Activated naive CD4-positive, alpha-beta T cell treated with anti-CD3 and anti-CD28 coated beads, Interleukin-2, amount 50 U/mL, for 72 hours (primary cell): ENCODE results near the gene C5orf24. TPM values are rescaled to one million over a fixed set of nuclear protein-coding genes. Genes with fewer than 3 reads are reported as not detected.
"Not testable (repeated sequence)": the region's sequence is repeated elsewhere in the genome, so short reads cannot be mapped to it uniquely, and the experiment has no call there.

Experiments
- ATAC-seq, 2 donors: fragments of 150-1000 bp; cut with Tn5 transposase; 2 replicates each; pipeline ENCODE4 v1.10.0; 2021; ENCODE audit warnings: mild to moderate bottlenecking in 2 of 2, moderate library complexity in 2 of 2
- DNase-seq, 2 donors: peaks; one replicate each; pipeline ENCODE4 v3.0.0; 2021 to 2022; ENCODE audit warnings: low spot score in 2 of 2
- H3K27ac Mint-ChIP-seq, 2 donors: one replicate each; pipeline ENCODE4 v1.8.0; 2022; ENCODE audit warnings: mild to moderate bottlenecking in 2 of 2, mixed read lengths in 2 of 2
- H3K36me3 Mint-ChIP-seq, 2 donors: one replicate each; pipeline ENCODE4 v1.8.0; 2022; ENCODE audit warnings: mixed read lengths in 2 of 2
- H3K9me3 Mint-ChIP-seq, 2 donors: one replicate each; pipeline ENCODE4 v1.8.0; 2022; ENCODE audit warnings: mixed read lengths in 2 of 2
- total RNA-seq, 2 donors: library from RNA; stranded (reverse); gene quantifications; one replicate each; pipeline ENCODE4 v1.2.3, GENCODE V29; 2022

The C5orf24 gene
- 10 to 100 TPM; 32.5 to 36.9 TPM for total RNA-seq

DNA sequence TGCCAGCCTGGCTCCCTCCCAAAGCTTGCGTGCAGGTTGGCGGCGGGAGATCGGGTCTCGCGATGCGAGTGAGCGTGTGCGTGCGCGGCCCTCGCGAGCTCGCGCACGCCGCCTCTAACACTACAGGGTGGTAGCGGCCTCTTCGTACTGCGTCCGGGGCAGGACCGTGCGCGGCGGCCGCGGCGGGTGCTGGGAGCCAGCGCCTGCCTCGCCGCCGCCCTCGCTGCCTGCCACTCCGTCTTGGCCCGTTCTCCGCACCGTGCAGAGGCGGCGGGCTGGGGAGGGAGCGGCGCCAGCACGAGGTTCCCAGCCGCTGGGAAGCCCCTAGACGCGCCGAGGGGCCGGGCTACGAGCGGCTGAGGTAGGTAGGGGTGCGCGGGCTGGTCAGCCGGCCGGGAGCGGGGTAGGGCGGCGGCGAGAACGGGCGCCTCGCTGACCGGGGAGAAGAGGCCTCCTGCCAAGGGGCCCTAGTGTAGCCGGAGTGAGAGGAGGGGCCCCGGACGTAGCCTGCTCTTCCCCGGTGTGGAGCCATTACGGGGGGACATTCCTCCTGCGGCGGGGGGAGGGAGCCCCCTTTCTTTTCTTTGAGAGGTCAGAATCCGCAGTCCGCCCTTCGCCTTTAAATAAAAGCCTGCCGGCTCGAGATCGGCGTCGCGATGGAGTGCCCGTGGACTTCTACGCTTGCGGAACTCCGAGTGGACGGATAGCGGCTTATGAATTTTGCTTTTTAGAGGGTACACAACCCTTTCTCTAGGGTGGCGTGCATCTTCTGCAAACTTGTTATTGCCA is at the start of gene C5orf24:
C5orf24 (plus strand) TSS at position 117 of the 789 bp plus-strand sequence. CDS start 8,933 bp downstream, outside the sequence.
- ATAC-seq, result peak; percentile 95 to 97
- H3K9me3 Mint-ChIP-seq, result no peaks in the 10 kb centered on the region
- peak; percentile 88 to 93 for DNase-seq
- H3K27ac Mint-ChIP-seq, result peak within 1 kb of the TSS; percentile 96
- H3K36me3 Mint-ChIP-seq, result peaks cover 10 to 26% of the 10 kb centered on the region in 2 donors

DNA sequence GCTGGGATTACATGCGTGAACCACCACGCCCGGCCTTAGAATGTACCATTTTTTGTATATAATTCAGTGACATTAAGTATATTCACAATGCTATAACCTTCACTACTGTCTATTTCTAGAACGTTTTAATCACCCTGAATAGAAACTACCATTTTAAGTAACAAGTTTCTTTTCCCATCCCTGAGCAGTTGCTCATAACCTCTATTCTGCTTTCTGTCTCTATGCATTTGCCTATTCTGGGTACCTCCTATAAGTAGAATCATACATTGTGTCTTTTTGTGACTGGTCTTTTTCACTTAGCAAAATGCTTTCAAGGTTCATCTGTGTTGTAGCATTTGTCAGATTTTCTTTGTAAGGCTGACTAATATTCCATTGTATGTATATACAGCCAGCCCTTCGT is 47.3 kb upstream of the C5orf24 start:
- peak; percentile 39 to 68 for ATAC-seq
- peaks cover 8 to 12% of the 10 kb centered on the region in 2 donors for H3K36me3 Mint-ChIP-seq
- no peak for DNase-seq
- no peak overlapping the region for H3K27ac Mint-ChIP-seq
- no peaks in the 10 kb centered on the region for H3K9me3 Mint-ChIP-seq

DNA sequence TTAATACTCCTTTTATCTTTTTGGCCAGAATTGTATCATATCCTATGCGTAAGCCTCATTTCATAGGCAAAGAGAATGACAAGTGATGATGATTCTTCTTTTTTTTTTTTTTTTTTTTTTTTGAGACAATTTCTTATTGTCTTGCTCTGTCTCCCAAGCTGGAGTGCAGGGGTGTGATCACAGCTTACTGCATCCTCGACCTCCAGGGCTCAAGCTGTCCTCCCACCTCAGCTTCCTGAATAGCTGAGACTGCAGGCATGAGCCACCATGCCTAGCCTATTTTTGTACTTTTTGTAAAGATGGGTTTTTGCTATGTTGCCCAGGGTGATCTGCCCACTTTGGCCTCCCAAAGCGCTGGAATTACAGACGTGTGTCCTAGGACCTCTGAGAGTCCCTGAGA is 41.9 kb upstream of the C5orf24 start:
- ATAC-seq, result no peak
- peak overlapping the region in 1 of 2 donors; percentile 2 for H3K27ac Mint-ChIP-seq
- no peaks in the 10 kb centered on the region for H3K9me3 Mint-ChIP-seq
- H3K36me3 Mint-ChIP-seq, result no peaks in the 10 kb centered on the region
- DNase-seq, result no peak

DNA sequence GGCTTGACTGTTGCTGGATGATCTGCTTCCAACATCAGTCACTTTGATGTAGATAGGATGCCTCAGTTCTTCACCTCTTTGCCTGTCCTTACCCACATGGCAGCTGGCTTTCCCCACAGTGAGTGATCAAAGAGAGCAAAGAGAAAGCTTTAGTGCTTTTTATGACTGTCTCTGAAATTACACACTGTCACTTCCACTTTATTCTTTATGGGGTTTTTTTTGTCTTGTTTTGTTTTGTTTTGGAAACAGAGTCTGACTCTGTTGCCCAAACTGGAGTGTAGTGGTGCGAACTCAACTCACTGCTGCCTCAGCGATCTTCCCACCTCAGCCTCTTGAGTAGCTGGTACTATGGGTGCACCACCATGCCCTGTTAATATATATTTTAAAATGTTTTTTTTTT is 32.4 kb upstream of the C5orf24 start:
- Mint-ChIP-seq H3K27ac (peak overlapping the region in 1 of 2 donors; percentile 92), H3K9me3 (no peaks in the 10 kb centered on the region), H3K36me3 (peaks cover 0 to 10% of the 10 kb centered on the region in 2 donors)
- DNase-seq (peak in 1 of 2 donors; percentile 20), ATAC-seq (peak; percentile 88 to 98)

DNA sequence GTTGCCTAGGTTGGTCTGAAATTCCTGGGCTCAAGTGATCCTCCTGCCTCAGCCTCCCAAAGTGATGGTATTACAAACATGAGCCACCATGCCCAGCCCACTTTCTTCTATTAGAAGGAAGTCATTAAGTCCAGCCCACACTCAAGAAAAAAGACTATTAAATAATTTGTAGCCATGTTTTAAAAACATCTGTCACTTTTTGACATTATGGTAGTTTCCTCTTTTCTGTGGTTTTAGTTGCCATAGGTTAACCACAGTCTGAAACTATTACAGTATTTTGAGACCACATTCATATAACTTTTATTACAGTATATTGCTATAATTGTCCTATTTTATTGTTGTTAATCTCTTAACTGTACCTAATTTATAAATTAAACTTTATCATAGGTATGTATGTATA is 31.9 kb upstream of the C5orf24 start:
- no peak for DNase-seq
- peaks cover 0 to 10% of the 10 kb centered on the region in 2 donors for H3K36me3 Mint-ChIP-seq
- ATAC-seq, result no peak
- H3K9me3 Mint-ChIP-seq, result no peaks in the 10 kb centered on the region
- H3K27ac Mint-ChIP-seq, result peak overlapping the region in 1 of 2 donors; percentile 62

DNA sequence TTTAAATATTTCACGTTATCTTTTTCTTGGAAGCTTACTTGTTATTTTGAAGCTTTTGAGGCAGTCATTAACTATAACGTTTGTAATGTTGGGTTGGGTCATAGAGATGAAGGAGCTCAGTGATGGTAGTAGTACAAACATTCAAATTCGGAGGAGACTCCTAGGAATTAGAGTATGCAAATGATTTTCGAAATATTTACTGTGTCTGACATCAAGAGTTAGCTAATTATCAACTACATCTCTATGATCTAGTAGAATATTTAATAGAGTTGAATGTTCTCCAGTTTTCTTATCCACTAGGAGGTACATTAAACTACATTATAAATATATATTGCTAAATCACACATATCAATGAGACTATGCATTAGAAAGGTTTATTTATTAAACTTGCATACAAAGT is 28.8 kb upstream of the C5orf24 start:
- DNase-seq (no peak), ATAC-seq (no peak)
- H3K36me3 Mint-ChIP-seq, result peaks cover 0 to 4% of the 10 kb centered on the region in 2 donors
- peak overlapping the region in 1 of 2 donors; percentile 24 for H3K27ac Mint-ChIP-seq
- no peaks in the 10 kb centered on the region for H3K9me3 Mint-ChIP-seq

DNA sequence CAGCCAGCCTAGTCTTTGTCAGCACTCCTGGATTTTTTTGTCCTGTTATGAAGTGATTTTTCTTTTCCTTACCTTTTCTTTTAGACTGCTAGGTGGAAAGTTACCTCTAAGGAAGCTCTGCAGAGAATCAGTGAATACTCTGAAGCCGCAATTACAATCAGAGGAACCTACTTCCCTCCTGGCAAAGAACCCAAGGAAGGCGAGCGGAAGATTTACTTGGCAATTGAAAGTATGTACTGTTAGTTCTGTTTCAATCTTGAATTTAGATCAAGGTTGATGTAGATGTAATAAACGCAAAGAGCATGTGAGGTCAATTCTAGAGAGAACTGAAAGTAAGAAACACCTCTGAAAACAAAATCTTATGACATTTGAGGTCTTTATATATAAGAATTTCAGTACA is 27.0 kb upstream of the C5orf24 start:
- Mint-ChIP-seq H3K9me3 (no peaks in the 10 kb centered on the region), H3K36me3 (peaks cover 0 to 4% of the 10 kb centered on the region in 2 donors), H3K27ac (no peak overlapping the region)
- ATAC-seq (no peak), DNase-seq (no peak)

DNA sequence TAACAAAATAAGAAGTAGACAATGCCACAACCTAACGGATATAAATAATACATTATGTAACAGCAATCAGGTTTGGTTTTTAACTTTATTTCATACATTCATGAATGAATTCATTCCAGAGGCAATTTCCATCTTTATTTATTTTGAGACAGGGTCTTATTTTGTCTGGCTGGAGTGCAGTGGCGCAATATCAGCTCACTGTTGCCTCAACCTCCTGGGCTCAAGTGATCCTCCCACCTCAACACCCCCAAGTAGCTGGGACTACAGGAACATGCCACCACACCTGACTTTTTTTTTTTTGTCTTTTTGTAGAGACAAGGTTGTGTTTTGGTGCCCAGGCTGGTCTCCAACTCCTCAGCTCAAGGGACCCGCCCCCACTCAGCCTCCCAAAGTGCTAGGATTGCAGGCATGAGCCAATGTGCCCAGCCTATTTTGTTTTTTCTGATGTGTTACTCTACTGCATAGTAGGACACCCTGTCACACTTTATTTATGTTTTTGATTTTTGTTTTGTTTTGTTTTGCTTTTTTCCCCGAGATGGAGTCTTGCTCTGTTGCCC is 26.3 kb upstream of the C5orf24 start:
- DNase-seq, result no peak
- no peak for ATAC-seq
- no peaks in the 10 kb centered on the region for H3K9me3 Mint-ChIP-seq
- H3K36me3 Mint-ChIP-seq, result peaks cover 0 to 2% of the 10 kb centered on the region in 2 donors
- H3K27ac Mint-ChIP-seq, result no peak overlapping the region

DNA sequence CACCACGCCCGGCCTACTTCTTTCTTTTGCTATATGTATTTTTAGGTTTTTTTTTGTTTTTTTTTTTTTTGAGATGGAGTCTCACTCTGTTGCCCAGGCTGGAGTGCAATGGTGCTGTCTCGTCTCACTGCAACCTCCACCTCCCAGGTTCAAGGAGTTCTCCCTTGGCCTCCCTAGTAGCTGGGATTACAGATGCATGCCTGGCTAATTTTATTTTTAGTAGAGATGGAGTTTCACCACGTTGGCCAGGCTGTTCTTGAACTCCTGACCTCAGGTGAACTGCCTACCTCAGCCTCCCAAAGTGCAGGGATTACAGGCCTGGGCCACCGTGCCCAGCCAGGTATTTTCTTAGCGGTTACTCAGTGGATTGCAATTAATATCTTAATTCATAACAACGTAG is 23.9 kb upstream of the C5orf24 start:
- ATAC-seq, result no peak
- Mint-ChIP-seq H3K27ac (peak overlapping the region in 1 of 2 donors; percentile 60), H3K9me3 (no peaks in the 10 kb centered on the region), H3K36me3 (peaks cover 0 to 11% of the 10 kb centered on the region in 2 donors)
- DNase-seq, result no peak

DNA sequence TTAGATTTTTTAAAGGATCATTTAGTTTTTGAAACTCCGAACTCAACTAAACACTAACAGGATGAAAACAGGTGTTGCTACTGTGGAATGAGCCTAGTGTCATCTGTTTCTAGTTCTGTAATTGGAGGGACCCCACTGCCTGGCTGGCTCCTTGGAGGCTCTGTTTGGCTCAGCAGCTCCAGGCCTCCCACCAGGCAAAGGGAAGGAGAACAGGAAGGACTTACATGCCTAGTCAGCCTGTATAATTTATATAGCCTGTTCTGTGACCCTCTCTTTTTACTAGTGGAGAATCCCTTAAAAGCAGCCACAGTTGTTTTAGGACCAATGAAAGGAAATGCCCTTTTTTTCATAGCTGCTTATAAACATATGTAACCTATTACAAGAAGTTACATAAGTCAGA is 21.1 kb upstream of the C5orf24 start:
- peaks cover 0 to 11% of the 10 kb centered on the region in 2 donors for H3K36me3 Mint-ChIP-seq
- H3K27ac Mint-ChIP-seq, result no peak overlapping the region
- no peak for ATAC-seq
- no peaks in the 10 kb centered on the region for H3K9me3 Mint-ChIP-seq
- DNase-seq, result no peak

DNA sequence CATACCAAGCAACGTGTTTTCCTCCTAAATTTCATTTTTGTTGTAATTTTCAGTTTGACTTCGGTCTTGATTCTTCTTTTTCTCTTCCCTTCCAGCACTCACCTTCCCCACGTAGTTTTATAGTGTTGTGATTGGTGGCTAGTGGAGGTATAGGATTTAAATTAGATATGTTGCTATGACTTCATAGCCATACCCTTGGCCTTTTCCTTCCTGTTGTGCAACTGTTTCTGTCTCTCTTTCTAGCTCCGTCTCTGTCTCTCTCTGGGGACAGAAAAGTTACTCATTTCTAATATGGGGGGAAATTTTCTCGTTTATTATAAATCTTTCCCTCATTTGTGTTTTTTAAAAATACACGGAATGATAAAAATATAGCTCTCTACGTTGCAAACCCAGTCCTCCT is 20.6 kb upstream of the C5orf24 start:
- Mint-ChIP-seq H3K9me3 (no peaks in the 10 kb centered on the region), H3K36me3 (peaks cover 0 to 11% of the 10 kb centered on the region in 2 donors), H3K27ac (peak overlapping the region; percentile 61 to 95)
- DNase-seq (no peak), ATAC-seq (no peak)

DNA sequence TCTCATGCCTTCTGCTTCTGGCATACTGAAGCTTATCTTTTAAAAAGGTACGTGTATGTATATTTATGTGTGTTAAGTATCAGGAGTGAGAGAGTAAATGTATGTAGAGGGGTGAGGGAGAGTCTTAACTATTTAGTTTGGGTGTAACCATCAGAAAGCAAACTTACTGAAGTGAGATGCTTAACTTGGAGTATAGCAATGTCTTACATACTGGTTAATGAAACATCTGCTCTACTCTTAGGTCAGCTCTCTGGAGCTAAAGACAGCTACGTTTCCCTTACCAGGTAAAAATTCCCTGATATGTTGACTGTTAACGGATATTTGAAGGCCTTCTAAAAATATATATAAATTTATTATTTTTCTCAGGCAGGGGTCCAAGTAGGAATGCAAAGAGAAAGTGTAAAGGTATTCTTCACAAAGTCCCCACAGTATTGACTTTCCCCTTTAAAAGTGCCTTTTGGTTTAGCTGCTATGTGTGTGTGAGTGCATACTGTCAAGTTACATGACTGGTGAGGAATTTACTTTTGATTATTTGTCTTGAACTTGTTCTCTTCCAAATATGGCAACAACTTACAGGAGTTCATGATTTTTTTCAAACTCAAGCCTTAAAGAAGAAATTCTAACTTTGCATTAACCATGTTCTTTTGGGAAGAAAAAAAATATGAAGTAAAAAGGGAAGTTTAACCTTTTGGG is 12.3 kb upstream of the C5orf24 start:
- Mint-ChIP-seq H3K9me3 (no peaks in the 10 kb centered on the region), H3K27ac (no peak overlapping the region)

DNA sequence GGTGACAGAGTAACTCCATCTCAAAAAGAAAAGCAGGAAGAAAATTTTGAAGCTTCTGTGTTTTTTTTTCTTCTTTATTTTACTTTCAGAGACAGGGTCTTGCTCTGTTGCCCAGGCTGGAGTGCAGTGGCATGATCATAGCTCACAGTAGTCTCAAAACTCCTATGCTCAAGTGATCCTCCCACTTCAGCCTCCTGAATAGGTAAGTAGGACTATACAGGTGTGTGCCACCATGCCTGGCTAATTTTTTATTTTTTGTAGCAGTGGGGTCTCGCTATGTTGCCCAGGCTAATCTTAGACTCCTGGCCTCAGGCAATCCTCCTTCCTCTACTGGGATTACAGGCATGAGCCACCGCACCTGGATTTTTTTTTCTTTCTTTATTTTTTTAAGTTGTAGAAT is 10.1 kb upstream of the C5orf24 start:
- ATAC-seq (no peak), DNase-seq (no peak)
- Mint-ChIP-seq H3K9me3 (no peaks in the 10 kb centered on the region), H3K36me3 (peaks cover 0 to 3% of the 10 kb centered on the region in 2 donors), H3K27ac (no peak overlapping the region)

More for the DNA sequence above, 12.3 kb upstream of the C5orf24 start:
- no peak for DNase-seq
- H3K36me3 Mint-ChIP-seq, result no peaks in the 10 kb centered on the region
- ATAC-seq, result no peak

DNA sequence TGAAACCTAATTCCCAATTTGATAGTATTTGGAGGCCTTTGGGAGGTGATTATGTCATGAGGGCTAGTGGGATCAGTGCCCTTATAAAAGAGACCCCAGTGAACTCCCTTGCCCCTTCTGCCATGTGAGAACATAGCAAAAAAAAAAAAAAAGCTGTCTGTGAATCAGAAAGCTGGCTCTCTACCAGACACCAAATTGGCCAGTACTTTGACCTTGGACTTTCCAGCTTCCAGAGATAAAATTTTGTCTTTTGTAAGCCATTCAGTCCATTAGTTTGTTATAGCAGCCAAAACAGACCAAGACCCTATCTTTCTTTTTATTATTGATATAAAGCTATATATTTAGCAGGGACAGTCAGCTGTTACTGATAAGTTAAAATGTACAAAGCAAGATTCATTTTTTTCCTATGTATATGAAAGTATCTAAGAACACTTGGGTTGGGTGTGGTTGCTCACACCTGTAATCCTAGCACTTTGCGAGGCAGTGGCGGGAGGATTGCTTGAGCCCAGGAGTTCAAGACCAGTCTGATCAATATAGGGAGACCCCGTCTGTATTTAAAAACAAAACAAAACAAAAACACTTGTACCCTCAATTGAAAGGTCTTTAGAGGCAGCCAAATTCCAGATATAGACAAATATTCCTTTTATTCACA is 8.1 kb upstream of the C5orf24 start:
- H3K9me3 Mint-ChIP-seq, result no peaks in the 10 kb centered on the region
- peaks cover 0 to 5% of the 10 kb centered on the region in 2 donors for H3K36me3 Mint-ChIP-seq
- DNase-seq (no peak), ATAC-seq (no peak)
- no peak overlapping the region for H3K27ac Mint-ChIP-seq

DNA sequence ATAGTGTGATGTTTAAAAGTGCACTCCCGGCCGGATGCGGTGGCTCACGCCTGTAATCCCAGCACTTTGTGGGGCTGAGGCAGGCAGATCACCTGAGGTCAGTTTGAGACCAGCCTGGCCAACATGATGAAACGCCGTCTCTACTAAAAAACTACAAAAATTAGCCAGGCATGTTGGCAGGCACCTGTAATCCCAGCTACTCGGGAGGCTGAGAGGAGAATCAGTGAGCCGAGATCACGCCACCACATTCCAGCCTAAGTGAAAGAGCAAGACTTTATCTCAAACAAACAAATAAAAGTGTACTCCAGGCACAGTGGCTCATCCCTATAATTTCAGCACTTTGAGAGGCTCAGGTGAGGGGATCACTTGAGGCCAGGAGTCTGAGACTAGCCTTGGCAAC is 7.4 kb upstream of the C5orf24 start:
- ATAC-seq, H3K36me3 Mint-ChIP-seq, H3K9me3 Mint-ChIP-seq, H3K27ac Mint-ChIP-seq, DNase-seq: not testable (repeated sequence)

DNA sequence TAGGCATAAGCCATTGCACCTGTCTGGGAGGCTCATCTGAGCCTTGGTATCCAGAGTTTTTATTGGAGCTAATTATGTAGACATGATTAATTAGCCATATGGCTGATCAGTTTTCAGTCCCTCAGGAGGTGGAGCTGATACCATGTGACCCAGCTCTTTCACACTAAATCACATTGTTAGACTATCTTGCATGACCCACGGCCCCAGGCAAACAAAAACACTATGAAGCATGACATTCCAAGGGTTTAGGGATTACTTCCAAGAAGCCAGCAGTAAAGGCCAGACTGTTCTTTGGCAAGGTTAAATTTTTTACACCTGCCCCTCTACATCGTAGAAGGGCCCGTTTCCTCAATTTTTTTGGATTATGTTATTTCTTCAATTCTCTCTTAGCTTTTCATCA is 5.0 kb upstream of the C5orf24 start:
- ATAC-seq (no peak), DNase-seq (no peak)
- no peak overlapping the region for H3K27ac Mint-ChIP-seq
- H3K9me3 Mint-ChIP-seq, result no peaks in the 10 kb centered on the region
- peaks cover 5 to 15% of the 10 kb centered on the region in 2 donors for H3K36me3 Mint-ChIP-seq

DNA sequence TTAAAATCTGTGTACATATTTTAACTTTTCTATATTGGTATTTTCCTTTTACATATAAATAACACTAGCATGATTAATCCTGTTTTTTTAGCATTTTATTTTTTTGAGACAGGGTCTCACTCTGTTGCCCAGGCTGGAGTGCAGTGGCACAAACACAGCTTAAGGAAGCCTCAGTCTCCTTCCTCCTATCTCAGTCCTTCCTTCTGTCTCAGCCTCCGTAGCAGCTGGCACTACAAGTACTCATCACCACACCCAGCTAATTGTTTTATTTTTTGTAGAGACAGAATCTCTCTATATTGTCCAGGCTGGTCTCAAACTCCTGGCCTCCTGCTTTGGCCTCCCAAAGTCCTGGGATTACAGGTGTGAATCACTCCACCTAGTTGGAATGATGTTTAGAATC is 1.5 kb upstream of the C5orf24 start:
- ATAC-seq, result no peak
- Mint-ChIP-seq H3K36me3 (peaks cover 15 to 26% of the 10 kb centered on the region in 2 donors), H3K9me3 (no peaks in the 10 kb centered on the region), H3K27ac (peak overlapping the region in 1 of 2 donors; percentile 96)
- no peak for DNase-seq
